Fibroblast of skin of scalp (primary cell): Measurements from ENCODE around the gene AUTS2.
A peak's percentile ranks its signal among the peaks of the same experiment; 100 is the strongest.

Experiments
- DNase-seq: peaks from one replicate; pipeline ENCODE4 v3.0.0-alpha.2; 2013

AUTS2 gene

GRCh38 chr7:70735313-70735712 is 1137.0 kb downstream of the AUTS2 start:
- no peak for DNase-seq

- DNase-seq, result peak; percentile 65
Measured at GRCh38 chr7:70736715-70737460, 1138.6 kb downstream of the AUTS2 start.

- peak; percentile 27 for DNase-seq
Measured at GRCh38 chr7:70738151-70738885, 1140.0 kb downstream of the AUTS2 start.

GRCh38 chr7:70739646-70740210 is 1141.5 kb downstream of the AUTS2 start:
- no peak for DNase-seq

- DNase-seq, result no peak
Measured at GRCh38 chr7:70741666-70742065, 1143.4 kb downstream of the AUTS2 start.

- no peak for DNase-seq
Measured at GRCh38 chr7:70743531-70744325, 1145.5 kb downstream of the AUTS2 start.

GRCh38 chr7:70744492-70744891 is 1146.2 kb downstream of the AUTS2 start:
- DNase-seq, result no peak

GRCh38 chr7:70749831-70750230 is 1151.6 kb downstream of the AUTS2 start:
- DNase-seq, result no peak

GRCh38 chr7:70751895-70752294 is 1153.6 kb downstream of the AUTS2 start:
- DNase-seq, result no peak

GRCh38 chr7:70752794-70753241 is 1154.5 kb downstream of the AUTS2 start:
- peak; percentile 71 for DNase-seq

GRCh38 chr7:70756789-70757188 is 1158.5 kb downstream of the AUTS2 start:
- DNase-seq, result no peak

- DNase-seq, result no peak
Measured at GRCh38 chr7:70758646-70759045, 1160.4 kb downstream of the AUTS2 start.

- DNase-seq, result no peak
Measured at GRCh38 chr7:70759674-70760073, 1161.4 kb downstream of the AUTS2 start.

GRCh38 chr7:70761711-70762328 is 1163.5 kb downstream of the AUTS2 start:
- no peak for DNase-seq

GRCh38 chr7:70762696-70763095 is 1164.4 kb downstream of the AUTS2 start:
- DNase-seq, result no peak

GRCh38 chr7:70763961-70764691 is 1165.9 kb downstream of the AUTS2 start:
- no peak for DNase-seq

GRCh38 chr7:70764701-70765208 is 1166.5 kb downstream of the AUTS2 start:
- no peak for DNase-seq

GRCh38 chr7:70765651-70766050 is 1167.4 kb downstream of the AUTS2 start:
- no peak for DNase-seq

- no peak for DNase-seq
Measured at GRCh38 chr7:70766109-70766508, 1167.8 kb downstream of the AUTS2 start.

GRCh38 chr7:70766694-70767093 is 1168.4 kb downstream of the AUTS2 start:
- no peak for DNase-seq

- DNase-seq, result no peak
Measured at GRCh38 chr7:70770154-70770553, 1171.9 kb downstream of the AUTS2 start.
